Activated CD8-positive, alpha-beta memory T cell treated with anti-CD3 and anti-CD28 coated beads, Interleukin-2, amount 50 U/mL, for 1 hour (primary cell): ENCODE data around the gene CHMP2A.
"Not testable (repeated sequence)": the region's sequence is repeated elsewhere in the genome, so short reads cannot be mapped to it uniquely, and the experiment has no call there.

Experiments used
- DNase-seq: peaks from one replicate; pipeline ENCODE4 v3.0.0-alpha.2; 2020; ENCODE audit errors: extremely low read depth

The CHMP2A gene

GRCh38 chr19:58511353-58512208, 43.3 kb downstream of the CHMP2A start, which contains the start of gene SLC27A5:
TSS of gene SLC27A5 (minus strand) at chr19:58511992. CDS start at chr19:58511955, 37 bp downstream.
- no peak for DNase-seq

DNA sequence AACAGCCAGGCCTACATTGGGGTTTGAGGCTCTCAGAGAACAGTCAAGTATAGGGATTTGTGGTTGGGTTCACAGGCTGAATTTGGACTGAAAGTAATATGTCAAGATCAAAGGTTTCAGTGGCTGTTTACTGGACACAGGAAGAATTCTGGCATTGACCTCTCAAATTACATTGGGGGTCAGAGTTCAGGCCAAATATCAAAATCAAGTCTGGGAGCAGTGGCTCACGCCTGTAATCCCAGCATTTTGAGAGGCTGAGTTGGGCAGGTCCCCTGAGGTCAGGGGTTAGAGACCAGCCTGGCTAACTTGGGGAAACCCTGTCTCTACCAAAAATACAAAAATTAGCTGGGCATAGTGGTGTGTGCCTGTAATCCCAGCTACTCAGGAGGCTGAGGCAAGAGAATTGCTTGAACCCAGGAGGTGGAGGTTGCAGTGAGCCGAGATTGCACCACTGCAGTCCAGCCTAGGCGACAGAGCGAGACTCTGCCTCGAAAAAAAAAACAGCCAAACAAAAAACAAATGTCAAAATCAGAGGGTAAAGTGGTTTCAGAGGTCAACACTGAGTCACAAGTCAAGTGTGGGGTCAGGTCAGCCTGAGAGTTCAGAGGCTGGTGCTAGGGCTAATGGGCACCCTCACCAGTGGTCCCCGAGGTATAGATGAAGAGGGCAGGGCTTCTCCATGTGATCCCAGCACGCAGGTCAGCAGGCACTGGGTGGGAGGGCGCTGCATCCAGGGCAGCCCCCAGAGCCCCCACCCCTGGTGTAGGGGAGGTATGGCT, 44.6 kb downstream of the CHMP2A start:
- DNase-seq = no peak

- no peak for DNase-seq
Measured at GRCh38 chr19:58509731-58510083, 45.2 kb downstream of the CHMP2A start.

- not testable (repeated sequence) for DNase-seq
Measured at GRCh38 chr19:58507602-58508223, 47.2 kb downstream of the CHMP2A start.
